GM18861 (cell line): ENCODE measurements around the gene RAE1.

Experiments
- ATAC-seq: cut with Tn5 transposase; IDR thresholded peaks from one replicate; pipeline ENCODE4 v1.9.1; 2021; ENCODE audit not compliant: unreplicated experiment

The RAE1 gene

GRCh38 chr20:57385940-57386339, 34.9 kb downstream of the RAE1 start:
- no peak for ATAC-seq

- no peak for ATAC-seq
Measured at GRCh38 chr20:57386762-57387161, 35.7 kb downstream of the RAE1 start.

DNA sequence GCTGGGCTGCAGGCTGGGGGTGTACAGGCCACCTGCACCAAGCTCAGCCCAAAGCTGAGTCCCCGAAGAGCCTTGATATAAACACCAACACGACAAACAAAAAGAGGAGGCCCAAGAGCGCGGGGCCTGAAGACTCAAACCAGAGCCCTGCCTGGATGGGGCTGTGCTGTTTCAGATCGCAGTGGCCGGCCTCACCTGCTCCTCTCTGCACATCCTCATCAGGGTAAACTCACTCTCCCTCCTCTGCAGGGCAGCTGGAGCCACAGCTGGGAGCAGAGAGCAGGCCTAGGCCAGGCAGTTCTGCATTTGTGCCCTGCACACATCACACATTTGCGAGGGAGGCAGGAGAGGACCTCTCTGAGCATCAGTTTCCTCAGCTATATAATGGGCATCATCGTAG, 36.4 kb downstream of the RAE1 start:
- ATAC-seq: no peak

DNA sequence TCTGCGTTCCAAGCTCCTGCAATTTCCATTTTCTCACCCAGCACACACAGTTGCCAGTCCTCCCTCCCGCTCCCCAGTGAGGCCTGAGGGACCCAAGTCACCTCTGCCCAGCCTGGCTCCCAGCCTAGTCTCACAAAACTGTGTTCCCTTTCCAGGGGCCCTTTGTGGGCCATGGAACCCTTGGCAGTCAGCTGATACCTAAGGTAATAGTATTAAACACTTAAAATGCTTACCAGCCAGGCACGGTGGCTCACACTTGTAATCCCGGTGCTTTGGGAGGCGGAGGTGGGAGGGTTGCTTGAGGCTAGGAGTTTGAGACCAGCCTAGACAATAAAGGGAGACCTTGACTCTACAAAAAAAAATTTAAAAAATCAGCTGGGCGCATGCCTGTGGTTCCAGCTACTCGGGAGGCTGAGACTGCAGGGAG, 36.9 kb downstream of the RAE1 start:
- no peak for ATAC-seq

DNA sequence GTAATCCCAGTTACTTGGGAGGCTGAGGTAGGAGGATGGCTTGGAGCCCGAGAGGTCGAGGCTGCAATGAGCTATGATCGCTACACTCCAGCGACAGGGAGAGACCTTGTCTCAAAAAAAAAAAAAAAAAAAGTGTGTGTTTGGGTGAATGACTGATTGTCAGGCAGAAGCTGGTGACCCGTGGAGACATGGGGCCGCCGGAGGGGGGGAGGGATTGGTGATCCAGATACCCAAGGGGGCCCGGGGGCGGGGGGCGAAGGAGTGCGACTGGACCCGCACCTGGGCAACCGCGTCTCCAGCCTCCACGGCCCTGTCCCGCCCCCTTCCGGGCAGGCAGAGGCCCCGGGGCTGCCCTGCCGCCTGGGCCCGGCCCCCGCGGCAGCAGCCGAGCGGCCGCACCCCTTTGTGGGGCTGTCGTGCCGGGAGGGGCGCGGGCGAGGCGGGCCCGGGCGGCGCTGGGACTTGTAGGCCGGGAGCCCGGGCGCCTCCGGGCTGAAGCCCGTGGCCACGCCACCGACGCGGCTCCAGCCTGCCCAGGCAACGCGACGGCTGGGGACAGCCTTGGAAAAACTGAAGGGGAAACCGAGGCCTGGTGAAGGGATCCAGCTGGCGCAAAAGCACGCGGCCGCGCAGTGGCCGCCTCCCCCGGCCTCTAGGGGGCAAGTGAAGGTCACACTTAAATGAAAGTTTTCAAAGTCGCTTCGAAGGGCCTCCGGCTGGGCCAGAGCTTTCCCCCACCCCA, 38.1 kb downstream of the RAE1 start:
- no peak for ATAC-seq

- ATAC-seq: no peak
Measured at GRCh38 chr20:57389695-57390603, 38.9 kb downstream of the RAE1 start.

GRCh38 chr20:57390604-57391438, 39.8 kb downstream of the RAE1 start, which contains the start of gene RBM38:
TSS of gene RBM38 (plus strand) at chr20:57391396. CDS start at chr20:57391582, 186 bp downstream.
- no peak for ATAC-seq

GRCh38 chr20:57391439-57392301, 40.6 kb downstream of the RAE1 start:
- ATAC-seq: no peak

GRCh38 chr20:57392512-57393271, 41.6 kb downstream of the RAE1 start:
- ATAC-seq: no peak

DNA sequence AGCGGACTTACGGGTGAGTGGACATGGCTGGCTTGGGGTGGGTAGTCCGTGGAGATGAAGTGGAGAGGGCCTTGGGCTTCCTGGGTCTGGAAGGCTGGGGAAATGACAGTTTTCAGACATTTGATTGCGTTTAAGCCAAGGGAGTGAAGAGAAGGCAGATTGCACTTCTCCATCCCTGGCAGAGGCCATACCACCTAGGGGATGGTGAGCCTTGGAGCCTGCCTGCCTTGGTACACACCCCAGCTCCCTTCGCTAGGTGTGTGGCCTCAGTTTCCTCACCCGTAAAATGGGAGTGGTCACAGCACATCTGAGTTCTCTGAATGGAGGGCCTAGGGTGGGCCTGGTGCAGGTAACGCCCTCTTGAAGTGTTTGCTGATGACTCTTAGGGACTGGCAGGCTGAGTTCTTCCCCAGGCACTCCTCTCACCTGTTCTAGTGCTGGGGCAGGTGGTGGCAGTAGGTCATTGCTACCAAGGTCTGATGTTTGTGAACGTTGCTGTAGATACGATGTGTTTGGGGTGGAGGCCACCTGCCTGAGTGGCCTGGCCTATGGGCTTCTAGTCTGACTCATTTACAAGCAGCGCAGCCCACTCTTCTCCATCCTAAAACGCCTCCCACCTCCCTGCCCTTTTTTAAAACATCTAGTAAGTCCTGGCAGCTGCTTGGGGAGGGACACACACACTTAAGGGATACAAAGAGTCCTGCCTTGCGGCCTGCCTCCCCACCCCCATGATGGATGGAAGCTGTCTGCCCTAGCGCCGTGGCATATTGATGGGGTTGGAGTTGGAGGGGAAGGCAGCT, 42.5 kb downstream of the RAE1 start:
- no peak for ATAC-seq

GRCh38 chr20:57394121-57395082, 43.3 kb downstream of the RAE1 start:
- ATAC-seq: no peak

DNA sequence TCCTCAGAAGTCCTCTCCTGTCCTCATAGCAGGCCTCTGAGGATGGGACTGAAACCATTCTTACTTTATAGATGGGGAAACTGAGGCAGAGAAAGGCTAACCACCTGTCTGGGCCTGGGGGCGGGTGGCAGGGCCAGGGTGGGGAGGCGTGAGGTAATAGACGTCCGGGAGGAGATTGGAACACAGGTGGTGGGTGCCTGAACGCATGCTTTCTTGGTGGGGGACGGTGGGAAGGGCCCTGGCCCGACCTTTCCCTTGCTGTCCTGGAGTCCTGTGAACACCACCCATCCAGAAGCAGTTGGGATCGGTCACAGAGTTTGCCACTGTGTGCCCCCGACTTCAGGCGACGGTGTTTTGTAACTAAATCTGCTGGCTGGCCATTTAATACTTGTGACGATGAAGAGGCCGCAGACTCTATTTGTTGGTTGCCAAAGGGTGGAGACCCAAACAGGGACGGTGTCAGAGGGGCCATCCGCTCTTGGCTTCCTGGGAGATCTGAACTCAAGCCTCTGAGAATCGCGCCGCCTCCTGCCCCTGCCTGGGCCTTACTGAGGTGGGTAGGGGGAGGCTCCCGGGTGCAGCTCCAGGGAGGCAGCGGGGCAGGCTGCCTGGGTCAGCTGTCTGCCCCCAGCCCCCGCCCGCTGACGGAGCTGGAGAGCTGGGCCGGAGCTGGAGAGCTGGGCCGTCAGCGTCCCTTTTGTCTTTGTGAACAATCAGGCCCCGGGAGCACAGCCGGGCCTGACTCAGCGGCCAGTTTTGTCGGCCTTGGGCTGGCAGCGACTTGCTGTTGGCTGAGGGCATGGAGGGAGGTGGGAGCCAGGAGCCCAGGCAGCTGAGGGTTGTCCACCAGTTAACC, 44.3 kb downstream of the RAE1 start:
- ATAC-seq: no peak

- ATAC-seq: no peak
Measured at GRCh38 chr20:57396212-57396983, 45.3 kb downstream of the RAE1 start.

DNA sequence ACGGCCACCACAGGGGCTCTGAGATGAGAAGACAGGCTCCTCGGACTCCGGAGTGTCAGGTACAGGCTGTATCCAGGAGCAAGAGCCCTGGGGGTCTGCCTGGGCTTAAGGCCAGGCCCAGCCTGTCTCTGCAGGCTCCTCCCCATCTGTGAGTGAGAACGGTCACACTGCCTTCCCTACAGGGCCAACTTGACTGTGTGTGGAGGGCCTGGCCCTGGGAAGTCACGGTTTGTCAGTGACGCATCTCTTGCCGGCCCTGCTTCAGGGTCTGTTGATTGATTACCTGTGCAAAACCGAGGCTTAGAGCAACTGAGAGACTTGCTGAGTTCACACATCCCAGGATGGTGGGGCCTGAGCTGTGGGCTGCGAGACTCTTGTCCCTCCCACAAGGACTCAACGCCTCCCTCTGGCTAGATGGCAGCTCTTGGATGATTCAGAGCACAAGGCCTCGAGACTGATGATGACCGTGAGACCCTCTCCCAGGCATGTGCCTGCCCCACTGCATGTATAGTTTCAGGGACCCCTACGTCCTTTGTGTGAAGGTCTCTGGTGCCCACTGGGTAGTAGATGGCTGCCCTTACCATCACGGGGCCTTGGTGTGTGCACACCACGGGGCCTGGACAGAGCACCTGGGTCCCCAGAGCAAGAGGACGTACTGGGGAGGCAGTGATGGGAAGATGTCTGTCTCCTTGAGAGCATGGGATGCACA, 46.1 kb downstream of the RAE1 start:
- ATAC-seq: no peak

DNA sequence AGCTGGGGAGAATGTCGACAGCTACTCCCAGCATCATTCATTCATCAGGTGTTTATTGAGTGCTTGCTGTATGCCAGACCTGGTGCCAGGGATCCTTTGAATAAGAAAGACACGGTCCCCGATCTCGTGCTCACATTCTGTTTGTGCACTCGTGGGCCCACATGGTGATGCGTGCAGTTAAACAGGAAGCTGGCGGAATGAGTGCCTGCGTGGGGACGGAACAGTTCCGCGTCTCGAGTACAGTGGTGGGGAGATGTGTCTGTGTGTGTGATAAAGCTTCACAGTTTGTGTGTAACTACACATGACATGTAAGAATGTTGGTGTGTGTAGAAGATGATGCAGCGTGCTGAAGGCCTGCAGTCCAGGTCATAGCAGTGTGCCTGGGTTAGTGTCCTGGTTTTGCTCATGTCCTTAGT, 46.6 kb downstream of the RAE1 start:
- ATAC-seq: peak; percentile 10
